Measurements from ENCODE around the gene ABHD17B. TPM values are rescaled to one million over a fixed set of nuclear protein-coding genes. Genes with fewer than 3 reads are reported as not detected.

Gene ABHD17B
- total RNA-seq, 2 experiments from 2014 or later = 15.5 to 16.5 TPM

DNA sequence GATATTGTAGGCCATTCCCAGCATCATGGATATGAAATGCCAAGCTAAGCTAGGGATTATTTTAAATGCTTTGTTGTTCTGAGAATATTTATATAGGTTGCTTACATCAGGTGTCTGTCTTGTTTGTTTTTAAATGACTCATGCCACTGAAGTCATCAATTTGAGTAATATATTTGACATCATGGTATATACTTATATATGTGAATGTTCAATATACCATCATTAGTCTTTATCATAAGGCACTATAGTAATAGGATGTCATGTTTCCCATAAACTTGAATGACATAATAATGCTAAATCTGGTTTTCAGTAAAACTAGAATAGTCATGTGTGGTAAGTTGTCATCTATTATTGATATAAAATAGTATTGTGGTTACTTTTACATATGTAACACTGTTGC, 13.6 kb upstream of the ABHD17B start:
- CTCF ChIA-PET = interaction anchor here (0.8 kb wide), 1 partner anchor 118 kb away, joined by 3 read pairs; no protein-coding TSS in a partner anchor
- ATAC-seq (no peak), DNase-seq (no peak)
- intact Hi-C loops (cut with micrococcal nuclease) = no loop called here
- Mint-ChIP-seq H3K36me3 (ENCODE audit: low read depth) (peaks cover 11% of the 10 kb centered on the region), H3K4me3 (no peak overlapping the region), H3K9me3 (no peaks in the 10 kb centered on the region), H3K27ac (no peak overlapping the region), H3K27me3 (no peaks in the 10 kb centered on the region), H3K4me1 (ENCODE audit: low read depth) (peaks cover 5% of the 10 kb centered on the region)
- POLR2A ChIA-PET = interaction anchor here (1.2 kb wide), 1 partner anchor 14 kb away, joined by 3 read pairs; the partner anchor contains the start of genes ABHD17B and C9orf85
- TF ChIP-seq, protein P1, sequence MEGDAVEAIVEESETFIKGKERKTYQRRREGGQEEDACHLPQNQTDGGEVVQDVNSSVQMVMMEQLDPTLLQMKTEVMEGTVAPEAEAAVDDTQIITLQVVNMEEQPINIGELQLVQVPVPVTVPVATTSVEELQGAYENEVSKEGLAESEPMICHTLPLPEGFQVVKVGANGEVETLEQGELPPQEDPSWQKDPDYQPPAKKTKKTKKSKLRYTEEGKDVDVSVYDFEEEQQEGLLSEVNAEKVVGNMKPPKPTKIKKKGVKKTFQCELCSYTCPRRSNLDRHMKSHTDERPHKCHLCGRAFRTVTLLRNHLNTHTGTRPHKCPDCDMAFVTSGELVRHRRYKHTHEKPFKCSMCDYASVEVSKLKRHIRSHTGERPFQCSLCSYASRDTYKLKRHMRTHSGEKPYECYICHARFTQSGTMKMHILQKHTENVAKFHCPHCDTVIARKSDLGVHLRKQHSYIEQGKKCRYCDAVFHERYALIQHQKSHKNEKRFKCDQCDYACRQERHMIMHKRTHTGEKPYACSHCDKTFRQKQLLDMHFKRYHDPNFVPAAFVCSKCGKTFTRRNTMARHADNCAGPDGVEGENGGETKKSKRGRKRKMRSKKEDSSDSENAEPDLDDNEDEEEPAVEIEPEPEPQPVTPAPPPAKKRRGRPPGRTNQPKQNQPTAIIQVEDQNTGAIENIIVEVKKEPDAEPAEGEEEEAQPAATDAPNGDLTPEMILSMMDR (IDR thresholded peaks at IDR 0.05) = no peak

DNA sequence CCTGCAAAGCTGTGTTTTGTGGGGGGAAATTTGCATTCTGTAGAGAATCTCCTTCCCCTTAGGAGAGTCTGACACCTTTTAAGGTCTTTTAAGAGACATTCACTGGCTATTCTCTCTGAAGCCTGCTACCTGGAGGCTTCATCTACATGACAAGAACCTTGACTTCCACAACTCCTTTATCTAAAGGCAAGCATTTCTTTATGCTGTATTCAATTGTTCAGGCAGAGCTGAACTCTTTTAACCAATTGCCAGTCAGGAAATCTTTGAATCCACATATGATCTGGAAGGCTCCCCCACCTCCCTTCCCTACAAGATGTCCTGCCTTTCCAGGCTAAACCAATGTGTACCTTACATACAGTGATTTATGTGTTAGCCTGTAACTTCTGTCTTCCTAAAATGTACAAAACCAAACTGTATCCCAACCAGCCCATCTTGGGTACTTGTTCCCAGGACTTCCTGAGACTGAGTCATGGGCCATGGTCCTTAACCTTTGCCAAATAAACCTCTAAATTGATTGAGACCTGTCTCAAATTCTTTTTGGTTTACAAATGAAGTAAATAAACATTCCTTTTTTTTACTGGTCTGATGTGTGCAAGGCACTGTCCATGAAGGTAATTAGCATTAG, 10.3 kb upstream of the ABHD17B start:
- no peaks in the 10 kb centered on the region for H3K9me3 Mint-ChIP-seq
- POLR2A ChIA-PET = interaction anchor here (1.1 kb wide), 1 partner anchor 10 kb away, joined by 3 read pairs; the partner anchor contains the start of genes ABHD17B and C9orf85
- no peak overlapping the region for H3K27ac Mint-ChIP-seq
- DNase-seq (no peak), ATAC-seq (no peak)
- peaks cover 16% of the 10 kb centered on the region for H3K4me1 Mint-ChIP-seq (ENCODE audit: low read depth)
- TF ChIP-seq, protein P1 (IDR thresholded peaks at IDR 0.05) = no peak
- CTCF ChIA-PET = interaction anchor here (1.4 to 2.0 kb wide), 3 partner anchors 40 to 203 kb away, joined by 4 to 5 read pairs (median 4); no protein-coding TSS in a partner anchor
- H3K4me3 Mint-ChIP-seq = no peak overlapping the region
- H3K36me3 Mint-ChIP-seq (ENCODE audit: low read depth) = peaks cover 15% of the 10 kb centered on the region
- H3K27me3 Mint-ChIP-seq = no peaks in the 10 kb centered on the region
- intact Hi-C loops (cut with micrococcal nuclease) = no loop called here

DNA sequence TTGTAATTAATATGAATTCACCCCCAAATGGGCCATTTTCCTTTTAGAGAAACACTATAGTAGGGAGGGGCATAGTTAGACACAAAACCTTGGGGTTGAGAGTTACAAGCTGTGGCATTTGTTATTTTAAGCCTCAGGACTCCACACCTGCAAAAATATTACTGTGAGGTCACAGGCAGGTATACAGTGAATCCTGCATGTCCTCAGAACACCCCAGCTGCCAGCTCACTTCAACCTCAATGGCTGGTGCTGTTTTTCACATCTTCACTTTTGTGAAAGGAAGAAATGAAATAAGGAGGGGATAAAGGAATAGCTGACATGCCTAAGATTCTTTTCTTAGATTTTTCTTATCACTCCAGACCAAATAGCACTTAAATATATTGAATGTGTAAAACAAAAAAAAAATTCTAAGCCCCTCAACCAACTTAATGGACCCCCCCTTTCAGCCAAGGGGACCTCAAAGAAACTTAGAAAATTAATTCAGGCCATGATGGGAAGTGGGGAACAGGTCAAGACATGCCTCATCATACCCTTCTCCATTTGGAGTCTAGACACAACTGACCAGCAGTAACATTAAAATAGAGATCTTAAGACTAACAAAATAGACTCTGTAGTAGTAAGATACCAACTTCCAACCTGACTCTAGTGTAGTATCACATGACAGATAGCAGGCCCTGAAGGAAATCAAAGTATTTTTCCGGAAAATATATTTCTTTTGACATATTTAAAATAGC, 9.6 kb upstream of the ABHD17B start:
- ATAC-seq (no peak), DNase-seq (no peak)
- Mint-ChIP-seq H3K27ac (no peak overlapping the region), H3K27me3 (no peaks in the 10 kb centered on the region), H3K4me1 (ENCODE audit: low read depth) (peaks cover 20% of the 10 kb centered on the region), H3K4me3 (no peak overlapping the region), H3K36me3 (ENCODE audit: low read depth) (peaks cover 15% of the 10 kb centered on the region), H3K9me3 (no peaks in the 10 kb centered on the region)
- ChIA-PET CTCF (interaction anchor here (0.8 to 2.0 kb wide), 4 partner anchors 50 to 203 kb away, joined by 3 to 5 read pairs (median 4); no protein-coding TSS in a partner anchor), POLR2A (interaction anchor here (1.1 kb wide), 1 partner anchor 9 kb away, joined by 3 read pairs; the partner anchor contains the start of genes ABHD17B and C9orf85)
- intact Hi-C loops (cut with micrococcal nuclease) = no loop called here
- TF ChIP-seq, protein P1 (IDR thresholded peaks at IDR 0.05) = no peak

DNA sequence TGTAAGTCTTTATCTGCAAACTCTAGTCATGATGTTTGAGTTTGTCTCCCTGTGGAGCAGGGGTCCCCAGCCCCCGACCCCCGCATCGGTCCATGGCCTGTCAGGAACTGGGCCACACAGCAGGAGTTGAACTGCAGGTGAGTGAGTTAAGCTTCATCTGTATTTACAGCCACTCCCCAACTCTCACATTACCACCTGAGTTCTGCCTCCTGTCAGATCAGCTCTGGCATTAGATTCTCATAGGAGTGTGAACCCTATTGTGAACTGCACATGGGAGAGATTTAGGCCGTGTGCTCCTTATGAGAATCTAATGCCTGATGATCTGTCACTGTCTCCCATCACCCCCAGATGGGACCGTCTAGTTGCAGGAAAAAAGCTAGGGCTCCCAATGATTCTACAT, 7.4 kb upstream of the ABHD17B start:
- POLR2A ChIA-PET = interaction anchor here (0.6 to 1.4 kb wide), 2 partner anchors 8 to 525 kb away, joined by 3 read pairs; no protein-coding TSS in a partner anchor
- no peak overlapping the region for H3K27ac Mint-ChIP-seq
- peaks cover 14% of the 10 kb centered on the region for H3K36me3 Mint-ChIP-seq (ENCODE audit: low read depth)
- intact Hi-C loops (cut with micrococcal nuclease) = no loop called here
- no peaks in the 10 kb centered on the region for H3K27me3 Mint-ChIP-seq
- DNase-seq (no peak), ATAC-seq (no peak)
- CTCF ChIA-PET = interaction anchor here (1.3 kb wide), 1 partner anchor 107 kb away, joined by 4 read pairs; no protein-coding TSS in a partner anchor
- H3K4me1 Mint-ChIP-seq (ENCODE audit: low read depth) = peaks cover 40% of the 10 kb centered on the region
- TF ChIP-seq, protein P1 (IDR thresholded peaks at IDR 0.05) = no peak
- no peak overlapping the region for H3K4me3 Mint-ChIP-seq
- H3K9me3 Mint-ChIP-seq = no peaks in the 10 kb centered on the region

All from activated CD8-positive, alpha-beta T cell treated with anti-CD3 and anti-CD28 coated beads for 36 hours (primary cell).